Stimulated activated CD8-positive, alpha-beta memory T cell treated with anti-CD3 and anti-CD28 coated beads, Interleukin-12 subunit alpha, Interleukin-12 subunit beta, amount 100 ng/mL, for 4 hours (primary cell): ENCODE results near the gene PRDM2.
"Not testable (repeated sequence)": the region's sequence is repeated elsewhere in the genome, so short reads cannot be mapped to it uniquely, and the experiment has no call there.

Source experiments
- DNase-seq: peaks from one replicate; pipeline ENCODE4 v3.0.0-alpha.2; 2020; ENCODE audit warnings: low read depth

Gene PRDM2, protein sequence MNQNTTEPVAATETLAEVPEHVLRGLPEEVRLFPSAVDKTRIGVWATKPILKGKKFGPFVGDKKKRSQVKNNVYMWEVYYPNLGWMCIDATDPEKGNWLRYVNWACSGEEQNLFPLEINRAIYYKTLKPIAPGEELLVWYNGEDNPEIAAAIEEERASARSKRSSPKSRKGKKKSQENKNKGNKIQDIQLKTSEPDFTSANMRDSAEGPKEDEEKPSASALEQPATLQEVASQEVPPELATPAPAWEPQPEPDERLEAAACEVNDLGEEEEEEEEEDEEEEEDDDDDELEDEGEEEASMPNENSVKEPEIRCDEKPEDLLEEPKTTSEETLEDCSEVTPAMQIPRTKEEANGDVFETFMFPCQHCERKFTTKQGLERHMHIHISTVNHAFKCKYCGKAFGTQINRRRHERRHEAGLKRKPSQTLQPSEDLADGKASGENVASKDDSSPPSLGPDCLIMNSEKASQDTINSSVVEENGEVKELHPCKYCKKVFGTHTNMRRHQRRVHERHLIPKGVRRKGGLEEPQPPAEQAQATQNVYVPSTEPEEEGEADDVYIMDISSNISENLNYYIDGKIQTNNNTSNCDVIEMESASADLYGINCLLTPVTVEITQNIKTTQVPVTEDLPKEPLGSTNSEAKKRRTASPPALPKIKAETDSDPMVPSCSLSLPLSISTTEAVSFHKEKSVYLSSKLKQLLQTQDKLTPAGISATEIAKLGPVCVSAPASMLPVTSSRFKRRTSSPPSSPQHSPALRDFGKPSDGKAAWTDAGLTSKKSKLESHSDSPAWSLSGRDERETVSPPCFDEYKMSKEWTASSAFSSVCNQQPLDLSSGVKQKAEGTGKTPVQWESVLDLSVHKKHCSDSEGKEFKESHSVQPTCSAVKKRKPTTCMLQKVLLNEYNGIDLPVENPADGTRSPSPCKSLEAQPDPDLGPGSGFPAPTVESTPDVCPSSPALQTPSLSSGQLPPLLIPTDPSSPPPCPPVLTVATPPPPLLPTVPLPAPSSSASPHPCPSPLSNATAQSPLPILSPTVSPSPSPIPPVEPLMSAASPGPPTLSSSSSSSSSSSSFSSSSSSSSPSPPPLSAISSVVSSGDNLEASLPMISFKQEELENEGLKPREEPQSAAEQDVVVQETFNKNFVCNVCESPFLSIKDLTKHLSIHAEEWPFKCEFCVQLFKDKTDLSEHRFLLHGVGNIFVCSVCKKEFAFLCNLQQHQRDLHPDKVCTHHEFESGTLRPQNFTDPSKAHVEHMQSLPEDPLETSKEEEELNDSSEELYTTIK (N-terminal part only)

DNA sequence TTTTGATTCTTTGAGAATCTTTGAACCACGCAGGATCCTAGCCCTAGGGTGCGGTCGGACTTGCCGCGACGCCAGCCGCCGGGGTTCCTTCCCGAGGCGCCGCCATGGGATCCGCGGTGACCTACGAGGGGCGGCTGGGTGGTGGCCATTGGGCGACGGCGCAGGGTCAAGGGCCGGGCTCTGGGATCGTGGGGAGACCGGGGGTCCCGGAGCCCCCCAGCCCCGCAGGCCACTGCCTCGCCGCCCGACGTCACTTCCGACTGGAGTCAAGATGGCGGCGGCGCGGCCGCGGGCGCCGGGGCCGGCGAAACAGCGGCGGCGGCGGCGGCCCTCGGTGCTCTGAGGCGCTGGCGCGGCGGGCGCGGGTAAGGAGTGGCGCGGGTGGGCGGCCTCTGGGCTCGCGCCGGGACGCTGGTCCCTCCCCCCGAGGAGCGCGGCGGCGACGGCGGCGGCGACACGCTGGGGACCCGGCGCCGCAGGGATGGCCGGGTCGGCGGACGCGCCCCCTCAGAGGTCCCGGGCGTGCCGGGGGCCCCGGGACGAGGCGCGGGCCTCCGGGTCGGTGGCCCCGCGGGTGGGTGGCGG is at the start of gene PRDM2:
Gene PRDM2 (plus strand): TSS at position 253 of the 585 bp plus-strand sequence. CDS start 15,418 bp downstream, outside the sequence.
- peak; percentile 55 for DNase-seq

DNA sequence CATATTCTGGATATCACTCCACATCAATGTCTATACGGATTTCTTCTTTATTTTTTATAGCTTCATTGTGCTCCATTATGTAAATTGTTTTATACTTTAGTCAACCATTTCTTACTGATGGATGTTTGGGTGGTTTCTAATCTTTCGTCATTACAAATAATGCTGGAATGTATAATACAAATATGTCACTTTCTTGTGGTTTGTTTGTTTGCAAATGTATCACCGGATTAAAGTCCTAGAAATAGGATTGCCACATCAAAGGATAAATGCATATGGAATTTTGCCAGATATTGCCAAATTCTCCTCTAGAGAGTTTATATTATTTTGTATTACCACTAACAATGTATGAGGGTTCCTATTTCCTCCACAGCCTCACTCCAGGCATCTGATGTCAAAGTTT is 48.7 kb upstream of the PRDM2 start:
- no peak for DNase-seq

DNA sequence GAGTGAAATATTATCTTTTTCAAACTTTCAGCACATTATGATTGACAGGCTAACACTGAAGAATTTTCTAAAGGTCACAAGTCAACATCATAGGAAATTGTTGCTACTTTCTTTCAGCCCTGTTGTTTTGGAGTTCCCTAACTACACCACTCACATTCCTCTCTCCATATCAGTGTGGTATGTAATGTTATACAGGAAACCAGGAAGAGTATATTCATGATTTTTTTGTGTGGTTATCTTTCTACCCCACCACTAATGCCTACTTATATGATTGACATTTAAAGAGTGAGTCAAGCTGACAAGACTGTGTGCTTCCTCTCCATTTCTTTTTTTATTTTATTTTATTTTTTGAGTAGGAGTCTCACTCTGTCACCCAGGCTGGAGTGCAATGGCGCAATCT is 47.8 kb upstream of the PRDM2 start:
- DNase-seq, result no peak

DNA sequence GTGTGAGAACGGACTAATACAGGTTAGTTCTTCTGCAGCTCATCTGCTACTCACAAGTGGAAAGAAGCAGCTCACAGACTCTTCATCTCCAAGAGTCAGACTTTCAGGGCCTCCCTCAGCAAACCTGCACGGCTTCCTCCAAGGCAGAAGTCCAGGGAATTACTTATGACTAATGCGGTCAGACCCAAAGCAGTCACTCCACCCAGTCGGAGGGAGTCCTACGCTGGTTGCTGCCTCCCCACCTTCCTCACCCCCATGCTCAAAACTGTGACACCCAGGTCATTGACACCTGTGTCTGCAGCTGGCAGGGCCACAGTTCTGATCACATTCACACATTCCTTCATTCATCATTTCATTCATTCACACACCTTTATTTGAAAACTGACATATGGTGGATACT is 38.4 kb upstream of the PRDM2 start:
- DNase-seq, result no peak

DNA sequence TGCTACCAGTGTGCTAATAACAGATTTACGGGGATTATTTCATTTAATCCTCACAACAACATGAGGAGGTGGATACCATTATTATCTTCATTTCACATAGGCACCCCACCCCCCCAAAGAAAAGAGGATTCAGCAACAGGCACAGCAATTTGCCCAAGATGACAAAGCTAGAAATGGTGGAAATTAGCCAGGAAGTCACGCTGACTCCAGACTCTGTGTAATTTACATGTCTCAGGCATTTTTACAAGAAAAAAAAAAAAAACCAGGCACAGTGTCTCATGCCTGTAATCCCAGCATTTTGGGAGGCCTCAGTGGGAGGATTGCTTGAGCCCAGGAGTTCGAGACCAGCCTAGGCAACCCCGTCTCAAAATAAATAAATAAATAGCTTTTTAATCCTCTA is 37.5 kb upstream of the PRDM2 start:
- no peak for DNase-seq

DNA sequence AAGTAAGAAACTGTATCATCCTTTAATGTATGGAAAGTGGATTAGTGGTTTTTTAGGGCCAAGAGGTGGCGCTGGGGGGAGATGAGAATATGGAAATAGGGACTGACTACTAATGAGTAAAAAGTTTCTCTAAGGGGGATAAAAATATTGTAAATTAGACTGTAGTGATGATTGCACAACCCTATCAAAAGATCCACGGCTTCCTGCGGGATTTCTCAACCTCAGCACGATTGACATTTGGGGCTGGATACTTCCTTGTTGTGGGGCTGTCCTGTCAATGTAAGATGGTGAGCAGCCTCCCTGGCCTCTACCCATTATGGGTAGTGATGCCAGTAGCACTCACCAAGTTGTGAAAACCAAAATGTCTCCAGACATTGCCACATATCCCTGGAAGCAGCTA is 36.0 kb upstream of the PRDM2 start:
- DNase-seq, result no peak

DNA sequence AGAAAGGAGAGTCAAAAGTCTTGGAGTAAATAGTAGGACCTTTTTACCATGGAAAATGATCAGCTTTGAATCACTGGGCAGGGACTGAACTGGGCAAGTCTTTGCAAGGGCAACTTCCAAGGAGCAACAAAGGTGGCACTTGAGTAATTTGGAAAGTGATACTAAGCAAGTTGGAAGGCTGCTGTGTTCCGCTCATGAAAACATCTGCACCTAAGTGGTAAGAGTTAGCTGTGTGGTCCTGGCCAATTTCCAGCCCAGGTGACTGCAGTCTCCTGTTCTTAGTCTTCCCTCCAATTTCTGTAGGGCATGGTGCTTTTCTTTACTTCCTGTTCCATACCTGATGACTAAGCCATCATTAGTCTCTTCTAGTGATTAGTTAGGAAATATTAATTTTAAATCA is 35.5 kb upstream of the PRDM2 start:
- no peak for DNase-seq

DNA sequence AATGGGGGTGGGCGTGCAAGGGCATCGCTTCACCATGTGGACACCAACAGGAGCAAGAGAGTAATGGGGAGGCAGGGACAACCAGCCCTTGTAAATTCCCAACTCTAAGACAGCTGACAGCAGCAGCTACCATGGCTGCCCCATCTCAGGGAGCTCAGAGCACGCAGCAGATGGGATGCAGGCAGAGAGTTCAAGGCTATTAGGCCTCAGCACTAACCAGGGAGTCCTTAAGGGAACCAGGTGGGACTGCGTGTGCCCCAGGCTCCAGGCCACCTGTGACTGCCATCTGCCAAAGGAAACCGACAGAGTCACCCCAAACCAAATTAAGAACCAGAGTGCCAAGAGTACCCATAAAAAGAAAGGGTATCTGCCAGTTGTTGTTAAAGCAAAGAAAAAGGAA is 33.7 kb upstream of the PRDM2 start:
- no peak for DNase-seq

DNA sequence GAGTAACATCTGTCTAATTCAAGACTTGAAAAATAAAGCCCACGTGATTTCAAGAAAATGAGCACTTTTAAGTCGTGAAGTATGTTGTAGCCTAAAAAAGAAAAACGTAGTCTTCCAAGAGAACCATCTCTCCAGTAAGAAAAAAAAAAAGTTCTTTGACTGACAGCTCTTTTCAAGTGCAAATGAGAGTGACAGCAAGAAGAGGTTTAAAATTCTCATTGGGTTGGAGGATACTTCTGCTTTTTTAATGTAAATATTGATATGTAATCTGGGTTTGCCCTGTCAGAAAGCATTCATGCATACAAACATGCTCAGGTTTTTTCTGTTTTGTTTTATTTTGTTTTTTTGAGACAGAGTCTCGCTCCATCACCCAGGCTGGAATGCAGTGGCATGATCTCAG is 32.3 kb upstream of the PRDM2 start:
- DNase-seq, result no peak

DNA sequence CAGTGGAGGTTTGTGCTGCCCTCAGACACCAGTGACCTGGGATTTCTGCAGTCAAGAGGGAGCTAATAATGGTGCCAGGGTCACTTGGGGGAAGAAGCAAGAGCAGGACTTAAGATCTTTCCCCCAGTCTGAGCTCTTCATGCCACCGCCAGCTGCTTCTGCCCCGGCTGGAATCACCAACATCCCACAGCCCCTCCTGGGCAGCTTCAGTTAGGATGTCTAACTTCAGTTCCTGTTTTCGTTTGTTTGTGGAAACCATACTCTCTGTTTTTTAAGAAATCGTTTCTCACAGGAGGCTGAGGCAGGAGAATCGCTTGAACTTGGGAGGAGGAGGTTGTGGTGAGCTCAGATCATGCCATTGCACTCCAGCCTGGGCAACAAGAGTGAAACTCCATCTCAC is 25.6 kb upstream of the PRDM2 start:
- DNase-seq, result no peak

DNA sequence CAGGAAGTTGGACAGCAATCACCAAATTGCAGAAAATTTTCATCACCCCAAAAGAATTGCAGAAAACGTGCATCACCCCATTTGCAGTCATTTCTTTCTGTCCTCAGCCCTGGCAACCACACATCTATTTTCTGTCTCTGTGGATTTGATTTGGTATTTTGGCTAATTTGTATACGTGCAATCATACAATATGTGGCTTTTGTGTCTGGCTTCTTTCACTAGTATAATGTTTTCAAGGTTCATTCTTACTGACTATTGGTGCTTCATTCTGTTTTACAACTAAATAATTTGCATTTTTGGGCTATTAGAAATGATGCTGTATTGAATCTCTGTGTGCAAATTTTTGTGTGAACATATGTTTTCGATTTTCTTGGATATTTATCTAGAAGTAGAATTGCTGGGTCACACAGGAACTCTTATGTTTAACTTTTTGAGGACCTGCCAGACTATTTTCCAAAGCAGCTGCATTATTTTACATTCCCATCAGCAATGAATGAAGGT is 24.8 kb upstream of the PRDM2 start:
- no peak for DNase-seq

DNA sequence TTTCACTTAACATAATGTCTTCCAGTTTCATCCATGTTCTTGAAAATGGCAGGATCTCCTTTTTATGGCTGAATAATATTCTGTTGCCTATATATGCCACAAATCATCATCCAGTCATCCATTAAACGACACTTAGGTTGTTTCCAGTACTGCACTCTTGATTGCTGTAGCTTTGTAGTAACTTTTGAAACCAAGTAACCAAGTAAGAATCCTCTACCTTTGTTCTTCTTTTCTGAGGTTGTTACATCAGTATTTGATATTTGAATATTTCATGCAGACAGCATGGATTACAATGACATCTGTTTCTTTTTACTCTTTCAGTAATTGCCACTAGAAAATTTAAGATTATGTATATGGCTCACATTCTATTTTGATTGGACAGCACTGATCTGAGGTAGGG is 22.1 kb upstream of the PRDM2 start:
- DNase-seq, result no peak

DNA sequence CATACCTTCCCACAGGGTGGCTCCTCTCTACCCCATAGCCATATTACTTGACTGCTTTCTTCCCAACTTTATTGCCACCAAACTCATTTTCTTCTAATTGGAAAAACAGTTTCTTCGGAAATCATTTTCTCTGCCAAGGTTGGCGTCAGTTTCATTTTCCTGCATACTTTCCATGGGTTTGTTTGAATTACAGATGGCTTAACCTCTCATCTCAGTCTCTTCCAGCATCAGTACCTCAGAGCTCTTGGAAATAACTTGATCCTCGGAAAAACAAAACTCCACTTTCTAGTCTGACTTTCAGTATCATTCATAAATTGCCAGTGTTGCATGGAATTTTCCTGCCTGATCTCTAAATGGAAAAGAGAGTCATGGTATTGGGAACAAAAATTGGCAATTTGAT is 20.3 kb upstream of the PRDM2 start:
- no peak for DNase-seq

DNA sequence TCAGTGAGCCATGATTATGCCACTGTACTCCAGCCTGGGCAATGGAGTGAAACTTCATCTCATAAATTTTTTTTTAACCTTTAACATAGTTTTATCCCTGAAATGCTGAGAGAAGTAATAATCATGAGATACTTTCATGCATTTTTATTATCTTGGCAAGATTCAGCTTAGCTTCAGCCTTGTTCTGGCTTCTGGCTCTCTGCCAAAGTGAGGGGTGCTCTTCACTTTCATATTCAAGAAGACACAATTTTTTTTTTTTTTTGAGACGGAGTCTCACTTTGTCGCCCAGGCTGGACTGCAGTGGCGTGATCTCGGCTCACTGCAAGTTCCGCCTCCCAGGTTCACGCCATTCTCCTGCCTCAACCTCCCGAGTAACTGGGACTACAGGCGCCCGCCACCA is 19.4 kb upstream of the PRDM2 start:
- DNase-seq, result not testable (repeated sequence)

DNA sequence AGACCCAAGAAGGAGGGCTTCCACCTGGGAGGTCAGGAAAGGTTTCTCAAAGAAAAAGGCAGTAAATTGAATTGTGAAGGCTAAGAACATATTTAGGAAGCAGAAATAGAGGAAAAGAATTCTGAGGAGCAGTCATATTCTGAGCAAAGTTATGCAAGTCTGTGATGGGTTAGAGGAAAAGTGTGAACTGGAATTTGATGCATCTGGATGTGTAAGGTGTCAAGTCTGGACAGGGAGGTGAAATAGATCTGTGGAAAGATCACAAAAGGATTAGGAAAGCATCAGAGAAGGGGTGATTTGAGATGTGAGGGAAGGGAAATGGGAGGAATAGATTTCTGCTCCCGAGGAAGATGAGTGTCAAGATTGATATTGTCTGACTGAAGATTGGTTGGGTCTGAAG is 18.1 kb upstream of the PRDM2 start:
- DNase-seq, result no peak

DNA sequence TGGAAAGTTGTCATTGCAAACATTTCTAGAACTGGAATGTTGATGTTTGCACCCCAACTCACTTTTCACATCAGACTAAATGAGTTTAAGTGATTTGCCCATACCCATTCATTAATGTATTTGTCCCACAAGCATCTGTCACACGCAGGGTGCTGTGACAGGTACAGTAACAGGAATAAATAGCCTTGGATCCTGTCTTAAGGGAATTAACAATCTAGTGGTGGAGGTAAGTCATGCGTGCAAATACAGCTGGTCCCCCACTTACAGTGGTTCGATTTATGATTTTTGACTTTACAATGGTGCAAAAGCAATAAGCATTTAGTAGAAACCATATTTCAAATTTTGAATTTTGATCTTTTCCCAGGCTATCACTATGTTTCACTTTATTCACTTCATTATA is 17.5 kb upstream of the PRDM2 start:
- DNase-seq, result no peak

DNA sequence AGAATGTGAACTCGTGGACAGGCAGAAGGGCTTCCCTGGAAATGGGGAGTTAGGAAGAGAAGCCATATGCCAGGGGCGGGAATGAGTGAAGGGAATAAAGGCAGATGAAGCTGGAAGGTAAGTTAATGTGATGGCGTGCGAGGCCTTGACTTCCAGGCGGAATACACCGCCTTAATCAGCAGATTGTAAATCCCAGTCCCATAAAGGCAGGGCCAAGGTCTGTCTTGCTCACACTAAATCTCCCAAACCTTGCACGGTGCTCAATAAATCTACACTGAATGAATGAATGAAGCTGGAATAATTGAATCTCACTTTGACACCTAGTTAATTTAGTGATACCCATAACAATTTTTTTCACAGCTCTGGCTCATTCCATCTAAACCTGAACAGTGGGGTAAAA is 16.8 kb upstream of the PRDM2 start:
- DNase-seq, result no peak

DNA sequence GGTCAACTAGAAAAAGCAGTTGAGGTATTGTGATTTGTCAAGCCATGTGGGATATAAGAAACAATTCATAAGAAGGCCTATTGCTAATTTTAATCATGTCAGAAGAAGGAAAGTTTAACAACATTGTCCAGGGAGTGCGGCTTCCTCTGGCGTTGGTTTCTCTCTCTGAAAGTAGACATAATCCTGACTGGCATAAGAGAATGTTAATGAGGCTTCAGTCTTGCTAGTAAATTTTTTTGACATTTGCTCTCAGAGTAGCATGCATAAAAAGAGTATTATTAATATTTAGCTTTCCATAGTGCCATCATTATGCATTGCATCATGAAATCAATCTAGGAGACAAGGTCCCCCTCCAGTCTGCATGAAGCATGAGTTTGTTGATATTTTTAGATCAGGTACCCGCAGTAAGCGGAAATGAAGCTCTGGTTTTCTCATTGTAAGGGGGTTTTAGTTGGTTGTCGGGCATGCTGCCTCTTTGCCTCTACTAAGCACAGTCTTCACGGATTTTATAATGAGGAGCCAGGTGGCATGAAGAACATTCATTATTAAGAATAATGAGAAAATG is 12.8 kb upstream of the PRDM2 start:
- DNase-seq, result no peak

DNA sequence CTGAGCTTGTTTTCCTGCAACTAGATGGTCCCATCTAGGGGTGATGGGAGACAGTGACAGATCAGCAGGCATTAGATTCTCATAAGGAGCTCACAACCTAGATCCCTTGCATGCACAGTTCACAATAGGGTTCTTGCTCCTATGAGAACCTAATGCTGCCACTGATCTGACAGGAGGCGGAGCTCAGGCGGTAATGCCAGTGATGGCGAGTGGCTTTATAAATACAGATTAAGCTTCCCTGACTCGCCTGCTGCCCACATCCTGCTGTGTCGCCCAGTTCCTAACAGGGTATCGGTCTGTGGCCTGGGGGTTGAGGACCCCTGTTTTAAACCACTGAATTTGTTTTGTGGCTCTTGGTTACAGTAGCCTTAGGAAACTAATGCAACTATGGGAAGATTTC is 6.9 kb upstream of the PRDM2 start:
- not testable (repeated sequence) for DNase-seq

DNA sequence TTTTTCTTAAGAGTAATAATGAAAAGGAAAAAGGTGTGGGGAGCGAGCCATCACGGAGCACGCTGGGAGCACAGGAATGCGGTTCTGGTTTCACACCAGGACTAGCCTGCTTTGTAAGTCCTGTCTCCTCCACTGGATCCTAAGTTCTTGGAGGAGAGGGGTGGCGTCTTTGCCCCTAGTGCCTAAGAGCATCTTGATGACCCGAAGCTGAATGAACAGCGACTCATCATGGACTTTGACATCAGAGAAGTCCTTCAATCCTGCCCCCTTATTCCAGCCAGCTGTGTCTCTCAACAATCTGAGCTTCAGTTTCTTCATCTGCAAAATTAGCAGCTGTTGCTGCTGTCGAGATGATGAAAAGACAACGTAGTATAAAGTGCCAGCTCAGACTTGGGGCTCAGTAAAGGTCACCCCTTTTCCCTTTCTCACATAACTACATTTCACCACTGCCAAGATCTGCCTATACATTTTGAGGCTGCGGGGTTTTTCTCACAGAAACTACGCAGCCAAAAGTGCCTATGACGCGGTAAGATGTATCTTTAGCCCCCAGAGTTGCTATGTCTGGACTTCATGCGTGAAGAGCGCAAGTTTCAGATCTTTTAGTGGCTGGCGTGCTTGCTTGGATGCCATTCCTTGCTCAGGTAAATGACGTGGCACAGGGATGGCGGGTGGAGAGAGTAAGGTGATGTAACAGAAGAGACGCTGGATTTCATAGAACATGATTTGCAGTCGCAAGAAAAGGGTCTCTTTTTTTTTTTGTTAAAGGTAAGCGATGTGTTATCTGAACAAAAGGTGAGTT is 4.9 kb upstream of the PRDM2 start:
- DNase-seq, result no peak

DNA sequence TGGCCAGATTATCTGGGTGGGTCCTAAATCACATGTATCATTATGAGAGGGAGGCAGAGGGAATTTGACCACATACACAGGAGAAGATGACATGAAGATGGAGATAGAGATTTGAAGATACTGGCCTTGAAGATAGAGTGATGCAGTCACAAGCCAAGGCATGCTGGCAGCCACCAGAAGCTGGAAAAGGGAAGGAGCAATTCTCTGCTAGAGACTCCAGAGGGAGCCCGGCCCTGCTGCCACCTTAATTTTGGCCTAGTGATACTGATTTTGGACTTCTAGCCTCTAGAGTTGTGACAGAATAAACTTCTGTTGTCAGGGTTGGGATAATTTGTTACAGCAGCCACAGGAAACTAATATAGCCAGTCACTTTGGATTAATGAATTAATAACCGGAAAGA is 2.2 kb upstream of the PRDM2 start:
- no peak for DNase-seq
